OCI-LY3 (cell line): ENCODE results near the gene TFEB.

Experiments
- H2AFZ ChIP-seq: fragments of 200-600, 300-600 bp; shearing (Covaris generic); 2 replicates; pipeline ENCODE4 v1.6.0; 2014; ENCODE audit warnings: antibody characterized with exemption, low read depth, low read length
- H3K27ac ChIP-seq: fragments of 200-600, 300-600 bp; sonication (generic); 2 replicates; pipeline ENCODE4 v1.5.1; 2014; ENCODE audit warnings: mild to moderate bottlenecking, low read length, moderate library complexity, mixed read lengths
- H3K27me3 ChIP-seq: fragments of 200-600, 300-600 bp; sonication (generic); 2 replicates; pipeline ENCODE4 v1.6.1; 2014; ENCODE audit warnings: low read depth, low read length, mixed read lengths
- H3K36me3 ChIP-seq: fragments of 200-600, 300-600 bp; sonication (generic); replicated peaks from 2 replicates; pipeline ENCODE3; 2014; ENCODE audit warnings: low read depth, low read length, mixed read lengths
- H3K4me1 ChIP-seq: fragments of 300-600, 200-600 bp; sonication (generic); 2 replicates; pipeline ENCODE4 v1.6.1; 2014; ENCODE audit warnings: low read length, mixed read lengths
- H3K4me2 ChIP-seq: fragments of 200-600, 300-600 bp; sonication (generic); 2 replicates; pipeline ENCODE4 v1.6.1; 2014; ENCODE audit warnings: low read length, mixed read lengths
- H3K4me3 ChIP-seq: fragments of 300-600, 200-600 bp; sonication (generic); 2 replicates; pipeline ENCODE4 v1.5.1; 2014; ENCODE audit warnings: antibody characterized with exemption, mild to moderate bottlenecking, low read length, moderate library complexity
- H3K79me2 ChIP-seq: fragments of 300-600, 200-600 bp; shearing (Covaris generic); 2 replicates; pipeline ENCODE4 v1.6.1; 2014; ENCODE audit warnings: mild to moderate bottlenecking, low read length, mixed read lengths
- H3K9ac ChIP-seq: fragments of 300-600, 200-600 bp; shearing (Covaris generic); 2 replicates; pipeline ENCODE4 v1.6.0; 2014; ENCODE audit warnings: mild to moderate bottlenecking, low read length, moderate library complexity
- H3K9me3 ChIP-seq: fragments of 200-600, 300-600 bp; shearing (Covaris generic); 2 replicates; pipeline ENCODE4 v1.6.1; 2014; ENCODE audit warnings: low read length, mixed read lengths; ENCODE audit not compliant: insufficient read depth
- H4K20me1 ChIP-seq: fragments of 200-600, 300-600 bp; sonication (generic); 2 replicates; pipeline ENCODE4 v1.6.1; 2016; ENCODE audit warnings: low read length, mixed read lengths; ENCODE audit not compliant: insufficient read depth
- EZH2phosphoT487 ChIP-seq: fragments of 200-600 bp; shearing (Covaris generic); IDR thresholded peaks from 2 replicates; pipeline ENCODE4 v1.6.1; 2018; ENCODE audit warnings: antibody characterized with exemption, mixed run types, low read depth
- TF ChIP-seq, protein P1 (sequence below): fragments of 200-600, 300-600 bp; sonication (generic); IDR thresholded peaks from 2 replicates; pipeline ENCODE4 v1.5.1; 2014; ENCODE audit warnings: antibody characterized with exemption, low read length, low read depth

The TFEB gene

DNA sequence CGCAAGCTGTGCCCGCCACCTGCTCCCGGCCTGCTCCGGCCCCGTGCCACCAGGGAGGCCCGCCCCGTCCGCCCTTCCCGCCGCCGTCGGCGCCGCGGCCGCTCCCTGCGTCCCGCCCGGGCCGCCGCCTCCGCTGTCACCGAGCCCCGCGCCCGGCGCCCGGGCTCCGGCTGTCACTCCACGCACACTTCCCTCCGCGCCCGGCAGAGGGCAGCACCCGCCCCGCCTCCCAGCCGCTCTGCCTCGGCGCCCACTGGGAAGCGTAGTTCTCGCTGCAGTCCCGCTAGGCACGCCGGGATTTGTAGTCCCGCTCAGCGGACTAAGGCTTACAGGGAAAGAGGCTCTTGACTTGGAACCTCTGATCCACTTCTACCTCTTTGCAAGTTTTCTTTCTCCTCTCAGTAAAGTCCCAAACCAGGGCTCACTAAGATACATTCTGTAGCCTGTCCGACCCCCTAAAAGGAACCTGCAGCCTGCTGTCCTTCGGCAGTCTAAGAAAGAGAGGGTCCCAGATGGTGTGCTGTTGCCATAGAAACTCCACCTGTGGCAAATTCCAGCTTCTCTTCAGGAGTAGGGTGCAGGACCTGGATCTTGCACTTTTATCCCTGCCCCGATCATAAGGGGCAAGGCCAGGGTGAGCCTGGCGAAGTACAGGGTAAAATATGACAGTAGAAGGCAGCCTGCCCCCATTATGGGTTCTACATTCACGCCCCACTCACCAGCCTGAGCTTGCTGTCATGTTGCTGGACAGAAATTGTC, at the start of gene TFEB:
Gene TFEB, minus strand, starts transcription at position 182 of the 759 bp plus-strand sequence. CDS start 44,395 bp downstream, outside the sequence.
- Histone ChIP-seq H4K20me1 (peaks cover 8% of the 10 kb centered on the region), H3K9ac (peak within 1 kb of the TSS; percentile 99), H2AFZ (peak within 1 kb of the TSS; percentile 84; the same call in 1 of the 2 replicates), H3K27me3 (0 out of 2 replicates have a peak, but pooled peaks cover 4% of the 10 kb centered on the region), H3K79me2 (peaks cover 33% of the 10 kb centered on the region), H3K4me3 (peak within 1 kb of the TSS; percentile 86), H3K36me3 (peaks cover 23% of the 10 kb centered on the region), H3K9me3 (no peaks in the 10 kb centered on the region), H3K4me2 (peak within 1 kb of the TSS; percentile 99), H3K27ac (peak within 1 kb of the TSS; percentile 96), H3K4me1 (peaks cover 24% of the 10 kb centered on the region)
- TF ChIP-seq, protein P1, sequence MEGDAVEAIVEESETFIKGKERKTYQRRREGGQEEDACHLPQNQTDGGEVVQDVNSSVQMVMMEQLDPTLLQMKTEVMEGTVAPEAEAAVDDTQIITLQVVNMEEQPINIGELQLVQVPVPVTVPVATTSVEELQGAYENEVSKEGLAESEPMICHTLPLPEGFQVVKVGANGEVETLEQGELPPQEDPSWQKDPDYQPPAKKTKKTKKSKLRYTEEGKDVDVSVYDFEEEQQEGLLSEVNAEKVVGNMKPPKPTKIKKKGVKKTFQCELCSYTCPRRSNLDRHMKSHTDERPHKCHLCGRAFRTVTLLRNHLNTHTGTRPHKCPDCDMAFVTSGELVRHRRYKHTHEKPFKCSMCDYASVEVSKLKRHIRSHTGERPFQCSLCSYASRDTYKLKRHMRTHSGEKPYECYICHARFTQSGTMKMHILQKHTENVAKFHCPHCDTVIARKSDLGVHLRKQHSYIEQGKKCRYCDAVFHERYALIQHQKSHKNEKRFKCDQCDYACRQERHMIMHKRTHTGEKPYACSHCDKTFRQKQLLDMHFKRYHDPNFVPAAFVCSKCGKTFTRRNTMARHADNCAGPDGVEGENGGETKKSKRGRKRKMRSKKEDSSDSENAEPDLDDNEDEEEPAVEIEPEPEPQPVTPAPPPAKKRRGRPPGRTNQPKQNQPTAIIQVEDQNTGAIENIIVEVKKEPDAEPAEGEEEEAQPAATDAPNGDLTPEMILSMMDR = peak; percentile 78
- no peak for TF ChIP-seq EZH2phosphoT487

DNA sequence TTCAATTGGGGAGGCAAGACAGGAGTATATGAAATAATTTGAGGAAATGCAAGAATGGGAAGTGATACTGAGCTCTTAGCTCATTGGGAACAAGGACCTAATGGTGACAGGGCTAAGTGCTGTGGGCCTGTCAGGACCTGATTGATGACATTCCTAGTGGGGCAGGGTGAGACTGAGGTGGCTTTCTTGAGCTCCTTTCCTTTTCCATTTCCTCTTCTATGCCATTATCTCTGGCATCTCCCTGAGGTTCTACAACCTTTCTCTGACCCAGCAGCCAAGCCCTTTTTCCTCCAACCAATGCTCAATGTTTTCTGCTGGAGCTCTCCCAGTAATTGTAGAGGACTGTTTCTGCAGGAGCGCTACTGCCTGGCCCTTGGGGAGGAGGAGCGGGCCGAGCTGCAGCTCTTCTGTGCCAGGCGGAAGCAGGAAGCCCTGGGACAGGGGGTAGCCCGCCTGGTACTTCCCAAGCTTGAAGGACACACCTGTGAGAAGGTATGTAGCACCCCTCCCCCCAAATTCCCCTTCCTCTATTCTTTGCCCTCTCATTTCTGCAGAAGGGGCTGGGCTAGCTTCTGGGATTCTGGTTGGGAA, 49.3 kb upstream of the TFEB start:
- no peak overlapping the region for H2AFZ ChIP-seq
- H3K79me2 ChIP-seq = peaks cover 20% of the 10 kb centered on the region
- H3K4me3 ChIP-seq = no peak overlapping the region
- no peaks in the 10 kb centered on the region for H4K20me1 ChIP-seq
- no peak overlapping the region for H3K9ac ChIP-seq
- H3K4me1 ChIP-seq = peaks cover 36% of the 10 kb centered on the region
- H3K4me2 ChIP-seq = peak overlapping the region; percentile 28
- peaks cover 9% of the 10 kb centered on the region for H3K36me3 ChIP-seq
- TF ChIP-seq EZH2phosphoT487 = no peak
- TF ChIP-seq, protein P1 = no peak
- no peaks in the 10 kb centered on the region for H3K9me3 ChIP-seq
- peaks cover 8% of the 10 kb centered on the region; the same call in 1 of the 2 replicates for H3K27me3 ChIP-seq
- H3K27ac ChIP-seq = no peak overlapping the region

DNA sequence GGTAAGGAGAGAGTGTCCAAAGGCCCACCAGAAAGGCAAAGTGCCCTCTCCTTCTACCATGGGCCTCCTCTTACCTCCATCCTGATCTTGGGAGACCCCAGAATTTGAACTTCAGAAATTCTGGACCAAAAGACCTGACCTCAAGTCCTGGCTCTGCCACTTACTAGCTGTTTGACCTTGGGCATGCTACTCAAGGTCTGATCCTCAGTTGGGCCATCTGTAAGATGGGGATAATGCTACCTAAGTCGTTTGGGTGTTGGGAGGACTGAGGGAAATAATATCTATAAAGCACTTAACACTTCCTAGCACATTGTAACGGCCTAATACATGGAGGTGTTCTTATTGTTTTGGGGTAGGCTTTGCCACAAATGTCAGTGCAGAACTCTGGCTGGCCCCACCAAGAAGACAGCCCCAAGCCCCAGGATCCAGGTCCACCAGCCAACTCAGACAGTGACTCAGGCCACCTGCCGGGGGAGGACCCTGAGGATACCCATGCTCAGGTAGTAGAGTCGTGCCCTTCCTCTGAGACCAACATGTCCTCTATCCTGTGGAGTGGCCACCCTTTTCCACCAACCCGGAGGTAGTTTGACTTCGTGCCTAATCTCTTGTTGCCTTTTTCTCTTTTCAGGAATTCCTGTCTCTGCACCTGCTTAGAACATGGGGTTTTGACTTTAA, 47.8 kb upstream of the TFEB start:
- peaks cover 42% of the 10 kb centered on the region for H3K4me1 ChIP-seq
- no peak overlapping the region for H3K4me3 ChIP-seq
- peaks cover 8% of the 10 kb centered on the region; the same call in 1 of the 2 replicates for H3K27me3 ChIP-seq
- no peaks in the 10 kb centered on the region for H4K20me1 ChIP-seq
- no peaks in the 10 kb centered on the region for H3K36me3 ChIP-seq
- peaks cover 11% of the 10 kb centered on the region for H3K79me2 ChIP-seq
- H3K9ac ChIP-seq = no peak overlapping the region
- no peaks in the 10 kb centered on the region for H3K9me3 ChIP-seq
- H3K27ac ChIP-seq = no peak overlapping the region
- TF ChIP-seq, protein P1 = no peak
- no peak for TF ChIP-seq EZH2phosphoT487
- no peak overlapping the region for H2AFZ ChIP-seq
- H3K4me2 ChIP-seq = no peak overlapping the region

DNA sequence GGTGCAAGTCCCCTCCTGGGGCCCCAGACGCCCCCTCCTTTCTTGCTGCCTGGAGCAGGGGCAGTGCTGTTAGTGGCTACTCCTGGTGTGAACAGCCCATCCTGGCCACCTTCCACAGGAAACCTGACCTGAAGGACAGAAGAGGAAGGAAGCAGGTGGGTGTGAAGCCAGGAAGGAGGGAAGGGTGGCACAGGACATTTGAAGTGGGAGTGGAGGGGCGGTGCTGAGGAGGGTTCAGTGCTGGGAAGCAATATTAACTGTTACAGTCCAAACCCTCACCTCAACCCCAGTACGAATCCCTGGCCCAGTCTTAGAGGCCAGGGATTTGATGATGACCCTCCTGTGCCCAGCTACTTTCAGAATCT, 45.9 kb upstream of the TFEB start:
- Histone ChIP-seq H3K79me2 (peaks cover 5% of the 10 kb centered on the region; the same call in 1 of the 2 replicates), H2AFZ (no peak overlapping the region; the same call in 1 of the 2 replicates), H4K20me1 (no peaks in the 10 kb centered on the region), H3K4me2 (peak overlapping the region; percentile 88), H3K36me3 (no peaks in the 10 kb centered on the region), H3K4me3 (peak overlapping the region; percentile 87), H3K9me3 (no peaks in the 10 kb centered on the region), H3K27me3 (peaks cover 8% of the 10 kb centered on the region; the same call in 1 of the 2 replicates), H3K4me1 (peaks cover 42% of the 10 kb centered on the region), H3K9ac (no peak overlapping the region), H3K27ac (no peak overlapping the region)
- no peak for TF ChIP-seq EZH2phosphoT487
- TF ChIP-seq, protein P1 = no peak
